Stimulated activated CD4-positive, alpha-beta T cell treated with anti-CD3 and anti-CD28 coated beads, Interleukin-12 subunit alpha, Interleukin-12 subunit beta, amount 100 ng/mL, for 48 hours (primary cell): Measurements from ENCODE around the gene LHPP.

Experiments
- DNase-seq, 3 donors: peaks; one replicate each; pipeline ENCODE4 v3.0.0-alpha.2; 2020; ENCODE audit warnings: low read depth in 2 of 3, low spot score in 1 of 3

Gene LHPP

DNA sequence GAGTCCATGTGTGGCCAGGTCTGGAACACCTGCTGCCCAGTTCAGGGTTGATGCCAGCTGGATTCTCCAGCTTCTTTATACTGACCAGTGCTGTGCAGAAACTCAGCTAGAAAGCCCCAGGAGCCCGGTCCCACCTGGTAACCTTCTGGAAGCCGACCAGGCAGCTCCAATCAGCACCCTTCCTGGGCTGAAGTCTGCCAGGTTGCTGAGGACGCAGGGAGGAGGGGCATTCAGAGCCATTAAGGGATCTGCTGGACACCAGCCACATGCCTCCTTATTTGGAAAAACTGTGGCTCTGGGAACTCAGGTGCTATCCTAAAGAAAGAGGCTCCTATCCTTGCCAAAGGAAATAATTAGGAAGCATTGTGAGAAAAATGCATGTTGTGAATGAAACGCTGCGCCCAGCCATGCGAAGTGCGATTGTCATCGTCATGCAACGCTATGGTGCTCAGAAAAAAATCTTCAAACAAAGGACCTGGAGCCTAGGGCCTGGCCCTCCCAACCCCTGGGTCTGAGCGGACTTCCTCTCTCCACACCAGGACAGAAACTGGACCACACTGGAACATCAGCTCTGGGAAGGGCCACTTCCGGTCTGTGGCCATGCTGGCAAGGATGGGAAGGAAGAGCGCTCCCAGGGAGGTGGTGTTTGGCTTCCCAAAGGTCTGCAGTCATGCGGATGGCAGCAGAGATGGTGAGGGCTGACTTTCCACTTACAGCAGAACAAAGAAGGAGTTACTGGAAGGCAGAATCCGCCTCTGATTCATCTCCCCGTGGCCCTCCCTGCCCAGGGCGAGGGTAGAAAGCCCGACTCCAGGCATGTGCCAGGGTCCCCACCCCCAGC is 192.4 kb downstream of the LHPP start:
- no peak for DNase-seq

DNA sequence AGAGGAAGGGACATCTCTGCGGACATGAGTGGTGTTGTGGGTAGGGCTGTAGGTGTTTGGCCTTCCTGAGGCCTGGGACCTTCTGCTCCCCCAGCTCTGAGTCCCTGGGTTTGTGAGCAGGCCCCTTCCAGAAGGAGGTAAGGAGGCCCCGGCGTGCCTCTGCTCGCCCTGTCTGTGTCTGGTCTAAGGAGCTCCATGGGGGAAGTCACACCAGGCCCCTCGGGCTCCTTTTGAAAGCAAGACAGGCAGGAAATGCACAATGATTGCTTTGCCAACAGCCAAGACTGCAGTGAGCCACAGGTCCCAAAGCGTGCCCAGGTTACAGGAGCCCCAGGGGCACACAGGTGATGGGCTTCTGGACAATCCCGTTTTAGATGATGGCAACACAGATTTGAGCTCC is 193.1 kb downstream of the LHPP start:
- no peak for DNase-seq

DNA sequence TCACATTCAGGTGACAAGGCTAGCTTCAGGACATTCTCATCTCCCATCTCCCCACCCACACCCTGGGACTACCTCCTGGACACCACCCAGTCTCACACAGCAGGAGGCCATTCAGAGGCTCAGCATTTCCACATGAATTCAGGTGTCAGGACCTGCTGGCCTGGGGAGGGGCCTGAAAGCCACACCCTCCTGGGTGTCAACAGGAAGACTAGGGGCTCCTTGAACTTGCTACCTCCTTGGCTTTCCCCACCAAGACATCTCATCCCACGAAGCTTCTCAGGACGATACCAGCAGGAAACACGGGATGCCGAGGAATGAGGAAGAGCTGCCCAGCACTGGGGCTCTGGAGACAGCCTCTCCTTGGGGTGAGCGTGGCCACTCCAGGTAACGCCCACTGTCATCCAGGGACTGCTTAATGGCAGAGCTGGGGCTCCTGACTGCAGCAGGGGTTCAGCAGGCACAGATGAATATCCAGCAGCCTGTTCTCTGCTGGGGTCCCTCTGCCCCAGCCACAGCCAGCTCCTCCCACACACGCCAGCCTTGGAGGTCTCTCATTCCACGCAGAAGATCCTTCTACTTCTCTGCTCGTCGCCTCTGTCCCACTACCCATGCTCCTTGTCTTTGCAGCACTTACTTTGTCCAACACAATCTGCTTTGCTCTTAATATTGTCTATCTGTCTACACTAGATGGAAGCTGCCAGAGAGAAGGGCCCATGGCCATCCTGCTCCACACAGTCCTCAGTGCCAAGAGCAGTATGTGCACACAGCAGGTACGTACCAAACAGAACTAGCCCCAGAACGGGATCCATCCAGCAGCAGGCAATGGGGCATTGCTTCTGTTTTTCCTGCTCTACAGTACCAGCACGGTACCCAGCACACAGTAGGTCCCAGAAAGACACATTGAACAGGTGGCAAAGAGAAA is 193.8 kb downstream of the LHPP start:
- no peak for DNase-seq

DNA sequence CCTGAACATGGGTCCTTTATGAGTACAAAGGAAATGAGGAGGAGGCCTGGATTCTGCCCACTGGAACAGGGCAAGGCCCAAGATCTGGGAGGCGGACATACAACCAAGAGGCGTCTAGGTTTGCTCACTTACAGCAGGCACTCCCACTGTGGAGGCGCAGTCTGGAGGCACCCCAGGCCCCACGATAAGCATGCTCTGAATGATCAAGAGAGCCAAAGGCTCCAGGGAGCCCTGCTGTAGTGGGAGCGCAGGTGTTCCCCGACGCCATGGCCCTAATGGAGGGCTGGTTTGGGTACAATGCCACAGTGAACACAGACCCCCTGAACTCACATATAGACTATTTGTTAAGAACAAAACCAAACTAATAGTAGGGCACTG is 194.5 kb downstream of the LHPP start:
- no peak for DNase-seq

DNA sequence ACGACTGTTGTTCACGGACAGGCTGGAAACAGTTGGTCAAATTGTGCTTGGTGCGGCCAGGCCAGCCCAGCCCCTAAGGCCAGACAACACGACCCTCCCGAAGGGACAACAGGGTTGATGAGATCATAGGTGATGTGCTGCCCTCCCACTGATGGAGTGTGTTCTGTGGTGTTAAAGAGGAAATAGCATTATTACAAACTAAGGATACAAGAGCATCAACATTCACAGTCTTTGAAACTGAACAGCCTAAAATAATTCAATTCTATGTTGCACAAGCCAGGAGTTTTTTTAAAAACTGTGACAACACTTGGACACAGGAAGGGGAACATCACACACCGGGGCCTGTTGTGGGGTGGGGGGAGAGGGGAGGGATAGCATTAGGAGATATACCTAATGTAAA is 194.9 kb downstream of the LHPP start:
- no peak for DNase-seq

DNA sequence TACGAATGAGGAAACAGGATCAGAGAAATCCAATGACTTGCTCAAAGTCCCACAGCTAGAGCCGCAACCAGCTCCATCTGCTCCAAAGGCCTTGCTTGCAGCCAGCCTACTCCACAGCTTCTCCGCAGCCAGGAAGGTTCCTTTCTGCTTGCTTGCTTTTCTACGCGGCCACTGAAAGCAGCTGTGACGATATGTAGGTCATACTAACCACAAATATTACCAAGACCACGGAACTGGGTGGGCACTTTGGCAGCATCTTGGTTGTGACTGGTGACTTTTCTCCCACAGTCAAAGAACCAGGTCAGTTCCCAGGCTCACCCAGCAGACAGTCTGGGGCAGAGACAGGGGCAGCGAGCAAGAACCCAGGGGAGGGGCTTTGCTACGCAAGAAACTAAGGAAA is 196.2 kb downstream of the LHPP start:
- no peak for DNase-seq

DNA sequence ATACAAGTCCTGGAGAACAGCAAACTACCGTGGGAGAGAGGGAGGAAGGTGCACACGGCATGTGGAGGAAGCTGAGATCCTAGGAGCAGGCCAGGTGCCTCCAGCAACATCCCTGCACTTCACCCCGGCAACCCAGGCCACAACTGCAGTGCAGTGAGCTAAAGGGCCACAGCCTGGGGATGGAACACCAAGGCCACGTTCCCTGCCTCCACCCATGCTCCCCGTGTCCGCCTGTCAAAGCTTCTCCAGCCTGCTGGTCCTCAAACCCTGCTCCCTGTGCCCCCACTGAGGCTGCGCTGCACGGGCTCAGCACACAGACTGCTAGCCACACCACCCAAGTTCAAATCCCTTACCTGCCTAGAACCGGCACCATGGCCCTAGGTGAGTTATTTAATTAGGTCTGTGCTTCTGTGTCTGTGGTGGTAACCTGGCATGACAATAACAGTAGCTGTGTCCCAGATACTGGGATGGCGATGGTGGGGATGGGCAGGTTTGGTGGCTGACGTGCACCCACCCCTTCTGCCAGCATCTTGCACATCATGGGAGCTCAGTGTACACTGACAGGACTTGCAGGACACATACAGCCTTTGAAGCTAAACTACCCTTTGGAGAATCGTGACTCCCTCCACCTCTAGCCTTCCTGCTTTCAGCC is 197.1 kb downstream of the LHPP start:
- DNase-seq, result no peak

DNA sequence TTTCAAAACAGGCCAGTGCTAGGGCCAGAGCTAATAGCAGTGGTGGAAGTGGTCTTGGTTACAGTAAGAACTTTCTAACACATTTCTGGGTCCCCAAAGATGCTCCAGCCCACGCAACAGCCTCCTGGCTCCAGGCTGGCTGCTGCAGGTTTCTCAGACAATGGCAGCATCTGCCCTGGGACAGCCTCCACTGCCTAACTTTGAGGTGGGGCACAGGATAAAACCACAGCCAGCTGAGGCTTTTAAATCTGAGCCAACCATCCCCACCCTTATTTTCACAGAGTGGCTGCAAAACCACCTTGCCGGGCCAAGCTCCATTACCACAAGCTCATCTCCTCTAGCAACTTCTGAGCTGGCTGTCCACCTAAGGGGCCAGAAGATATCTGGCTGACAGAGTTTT is 197.8 kb downstream of the LHPP start:
- no peak for DNase-seq

DNA sequence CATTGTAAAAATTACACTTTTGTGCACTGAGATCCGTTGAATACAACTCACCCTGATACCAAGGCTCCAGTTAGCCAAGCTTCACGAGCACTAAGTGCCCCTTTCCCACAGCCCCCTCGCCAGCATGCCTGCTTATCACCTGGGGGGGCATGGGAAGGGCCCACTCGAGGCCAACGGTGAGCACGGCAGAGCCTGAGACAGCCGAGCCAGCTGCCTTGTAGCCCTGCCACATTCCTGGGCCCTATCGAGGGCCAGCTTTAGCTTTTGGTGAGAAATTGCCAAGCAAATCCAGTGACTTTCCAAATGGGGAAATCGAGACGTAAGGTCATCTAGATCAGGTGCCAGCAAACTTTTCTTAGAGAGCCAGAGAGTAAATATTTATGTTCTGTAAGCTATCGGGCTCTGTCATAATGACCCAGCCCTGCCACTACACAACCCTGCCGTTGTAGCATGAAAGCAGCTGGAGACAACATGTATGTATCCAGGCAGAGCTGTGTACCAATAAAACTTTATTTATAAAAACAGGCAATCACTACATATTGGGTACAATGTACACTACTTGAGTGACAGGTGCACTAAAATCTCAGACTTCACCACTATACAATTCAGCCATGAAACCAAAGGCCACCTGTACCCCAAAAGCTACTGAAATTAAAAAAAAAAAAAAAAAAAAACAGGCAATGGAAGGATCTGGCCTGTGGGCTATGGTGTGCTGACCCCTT is 198.9 kb downstream of the LHPP start:
- DNase-seq, result no peak

DNA sequence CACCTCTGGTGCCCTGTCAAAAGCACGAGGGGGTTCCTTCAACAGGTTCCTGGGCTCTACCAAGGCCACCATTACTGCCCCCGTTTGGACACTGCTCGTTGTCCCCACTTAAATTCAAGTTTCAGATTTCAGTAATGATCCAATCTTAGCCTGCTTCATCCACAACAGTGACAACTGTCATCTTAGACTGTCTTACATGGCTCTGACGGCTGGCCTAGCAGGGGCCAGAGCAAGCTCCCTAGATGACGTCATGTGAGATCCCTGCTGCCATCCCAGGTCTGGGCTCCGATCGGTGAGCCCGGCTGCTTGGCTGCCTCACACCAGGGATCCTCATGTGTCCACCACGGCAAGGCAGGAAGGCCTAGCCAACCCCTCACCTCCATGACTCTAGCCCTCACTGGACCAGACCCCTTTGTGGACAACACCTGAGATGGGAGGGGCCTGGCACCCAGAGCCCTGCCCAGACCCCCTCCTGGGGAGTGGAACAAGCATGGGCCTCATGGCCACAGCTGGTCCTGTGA is 200.1 kb downstream of the LHPP start:
- no peak for DNase-seq

DNA sequence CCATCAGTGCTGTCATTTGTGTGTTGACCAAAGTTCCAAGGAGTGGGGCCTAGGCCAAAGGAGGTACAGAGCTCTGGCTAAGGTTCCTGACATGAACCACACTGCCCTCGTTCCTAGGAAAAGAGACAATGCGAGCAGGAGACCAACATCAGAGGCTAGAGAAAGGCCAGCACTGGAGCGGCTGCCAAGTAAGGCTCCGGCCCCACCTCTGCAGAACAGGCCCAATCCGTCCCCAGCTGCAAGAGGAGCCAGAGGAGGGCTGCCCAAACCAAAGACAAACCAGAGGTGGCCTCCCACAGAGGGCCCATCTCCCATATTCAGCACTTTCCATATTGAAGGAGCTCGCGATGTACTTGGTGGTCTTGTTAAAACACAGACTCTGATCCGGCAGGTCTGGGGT is 201.6 kb downstream of the LHPP start:
- DNase-seq, result no peak
